GM12878 (cell line): ENCODE measurements around the gene KRT80. TPM values are rescaled to one million over a fixed set of nuclear protein-coding genes. Genes with fewer than 3 reads are reported as not detected.

Source experiments
- RBBP5 ChIP-seq: fragments of 200-600 bp; sonication (generic); conservative IDR thresholded peaks from 2 replicates; pipeline ENCODE4 v1.6.1; 2016
- SMARCA5 ChIP-seq: fragments of 450-650 bp; IDR thresholded peaks from 2 replicates; pipeline ENCODE4 v1.6.1; 2017; ENCODE audit warnings: mild to moderate bottlenecking
- SRF ChIP-seq, 2 experiments: IDR thresholded peaks; 2 replicates each; pipeline ENCODE4 v1.6.1; 2011; ENCODE audit warnings: low read depth in 2 of 2, low read length in 2 of 2, mild to moderate bottlenecking in 1 of 2, moderate library complexity in 1 of 2
- ZNF687 ChIP-seq: fragments of 450-650 bp; IDR thresholded peaks from 2 replicates; pipeline ENCODE4 v1.6.1; 2017; ENCODE audit warnings: mild to moderate bottlenecking, moderate library complexity
- polyA plus RNA-seq, 11 experiments: library from polyadenylated mRNA; depleted of rRNA in 4 of 11; unstranded in 6 of 11; stranded (reverse) in 5 of 11; fragments of >200 nt; fragmentation: Nextera tagmentation in 4 of 11; fragmentation: Illumina TruSeq in 1 of 11; extraction: Ambion mirVana in 4 of 11; extraction: Trizol in 1 of 11; gene quantifications; 1 replicate in 1 of 11; 2 replicates in 10 of 11; pipeline versions ENCODE4 v1.2.1 to v1.2.3, GENCODE V29; 2011 to 2016; ENCODE audit warnings: inconsistent platforms in 2 of 11, missing spikeins in 2 of 11, low read depth in 1 of 11
- total RNA-seq, 4 experiments: library from RNA; depleted of rRNA in 3 of 4; stranded (reverse); fragments of >200 nt in 3 of 4; fragmentation: Illumina TruSeq in 1 of 4; extraction: Trizol in 1 of 4; gene quantifications; 2 replicates each; pipeline versions ENCODE4 v1.2.1 to v1.2.3, GENCODE V29; 2013 to 2021
- TF ChIP-seq, protein P1 (sequence below): fragments of 450-650 bp; formaldehyde crosslinking; IDR thresholded peaks from 2 replicates; pipeline ENCODE4 v1.4.0; 2022; ENCODE audit warnings: mild to moderate bottlenecking, moderate library complexity

Gene KRT80
- total and polyA plus RNA-seq, 10 of the 15 experiments (the other 5 are each of a cell fraction or from before 2014, with no cell fraction given): 0.01 TPM; not detected in 9

DNA sequence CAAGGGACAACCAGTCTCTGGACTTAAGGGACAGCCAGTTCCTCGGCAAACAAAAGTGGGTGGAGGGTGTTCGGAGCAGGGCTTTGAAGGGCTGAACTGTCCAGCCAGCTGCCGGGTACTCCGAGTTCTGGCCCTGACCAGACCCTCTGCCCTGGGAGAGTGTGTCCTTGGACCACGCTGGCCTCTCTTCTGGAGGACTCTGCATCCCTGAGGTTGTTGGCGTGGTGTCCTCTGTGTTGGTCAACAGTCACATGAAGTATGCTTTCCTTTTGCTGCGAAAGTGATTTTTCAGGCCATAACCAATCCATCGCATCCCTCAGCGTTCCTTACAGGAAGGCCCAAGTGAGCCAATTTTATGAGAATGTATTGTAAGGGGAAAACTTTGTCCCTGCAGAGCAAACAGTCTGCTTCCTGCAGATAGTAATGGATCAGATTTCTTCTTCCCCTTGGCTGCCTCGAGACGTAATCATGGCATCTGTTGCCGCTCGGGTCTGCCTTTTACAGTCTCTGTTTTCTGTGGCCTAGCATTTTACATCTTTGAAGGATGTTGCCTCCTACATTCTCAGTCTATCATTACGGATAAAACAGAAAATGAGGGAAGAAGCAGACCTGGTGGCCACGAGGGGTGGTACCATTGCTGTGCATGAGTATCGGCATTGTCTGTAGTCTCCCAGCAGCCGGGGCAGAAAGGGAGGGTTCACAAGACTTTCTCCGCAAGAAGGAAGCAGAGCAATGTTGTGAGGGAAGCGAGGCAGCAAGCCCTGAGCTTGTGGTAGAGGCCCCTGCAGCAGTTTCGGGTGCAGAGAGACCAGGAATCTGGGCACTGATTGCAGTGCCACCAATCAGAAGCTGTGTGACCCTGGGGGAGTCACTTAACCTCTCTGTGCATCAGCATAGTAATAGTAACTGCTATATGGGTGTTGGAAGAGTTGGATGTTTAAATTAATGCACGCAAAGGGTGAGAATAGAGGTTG, 64.9 kb downstream of the KRT80 start (continued):
- TF ChIP-seq, protein P1, sequence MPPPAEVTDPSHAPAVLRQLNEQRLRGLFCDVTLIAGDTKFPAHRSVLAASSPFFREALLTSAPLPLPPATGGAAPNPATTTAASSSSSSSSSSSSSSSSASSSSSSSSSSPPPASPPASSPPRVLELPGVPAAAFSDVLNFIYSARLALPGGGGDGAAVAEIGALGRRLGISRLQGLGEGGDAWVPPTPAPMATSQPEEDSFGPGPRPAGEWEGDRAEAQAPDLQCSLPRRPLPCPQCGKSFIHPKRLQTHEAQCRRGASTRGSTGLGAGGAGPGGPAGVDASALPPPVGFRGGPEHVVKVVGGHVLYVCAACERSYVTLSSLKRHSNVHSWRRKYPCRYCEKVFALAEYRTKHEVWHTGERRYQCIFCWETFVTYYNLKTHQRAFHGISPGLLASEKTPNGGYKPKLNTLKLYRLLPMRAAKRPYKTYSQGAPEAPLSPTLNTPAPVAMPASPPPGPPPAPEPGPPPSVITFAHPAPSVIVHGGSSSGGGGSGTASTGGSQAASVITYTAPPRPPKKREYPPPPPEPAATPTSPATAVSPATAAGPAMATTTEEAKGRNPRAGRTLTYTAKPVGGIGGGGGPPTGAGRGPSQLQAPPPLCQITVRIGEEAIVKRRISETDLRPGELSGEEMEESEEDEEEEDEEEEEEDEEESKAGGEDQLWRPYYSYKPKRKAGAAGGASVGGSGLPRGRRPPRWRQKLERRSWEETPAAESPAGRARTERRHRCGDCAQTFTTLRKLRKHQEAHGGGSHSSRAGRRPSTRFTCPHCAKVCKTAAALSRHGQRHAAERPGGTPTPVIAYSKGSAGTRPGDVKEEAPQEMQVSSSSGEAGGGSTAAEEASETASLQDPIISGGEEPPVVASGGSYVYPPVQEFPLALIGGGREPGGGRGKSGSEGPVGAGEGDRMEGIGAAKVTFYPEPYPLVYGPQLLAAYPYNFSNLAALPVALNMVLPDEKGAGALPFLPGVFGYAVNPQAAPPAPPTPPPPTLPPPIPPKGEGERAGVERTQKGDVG (CRISPR knock-in tag): no peak
- TF ChIP-seq SRF (IDR thresholded peaks at IDR 0.05; ENCODE audit: low read depth in 2 of 2, low read length in 2 of 2) (no peak), RBBP5 (no peak), ZNF687 (no peak), SMARCA5 (no peak)
